ENCODE data around the gene SEZ6L.

SEZ6L gene

GRCh38 chr22:26342745-26343410 lies 173.6 kb downstream of the SEZ6L start:
- no peak for DNase-seq

GRCh38 chr22:26345496-26345895 lies 176.2 kb downstream of the SEZ6L start:
- no peak for DNase-seq

- no peak for DNase-seq
These were observed 179.7 kb downstream of the SEZ6L start for GRCh38 chr22:26348810-26349526.

GRCh38 chr22:26354707-26355106 lies 185.4 kb downstream of the SEZ6L start:
- no peak for DNase-seq

GRCh38 chr22:26357281-26357680 lies 188.0 kb downstream of the SEZ6L start:
- DNase-seq = no peak

- no peak for DNase-seq
These were observed 188.6 kb downstream of the SEZ6L start for GRCh38 chr22:26357813-26358212.

- no peak for DNase-seq
These were observed 189.9 kb downstream of the SEZ6L start for GRCh38 chr22:26359156-26359555.

GRCh38 chr22:26360169-26360885 lies 191.1 kb downstream of the SEZ6L start:
- peak; percentile 79 to 86 (median 85) for DNase-seq

- no peak for DNase-seq
These were observed 193.2 kb downstream of the SEZ6L start for GRCh38 chr22:26362471-26362870.

GRCh38 chr22:26364066-26365015 lies 195.1 kb downstream of the SEZ6L start:
- DNase-seq = peak; percentile 76 to 81 (median 79)

- DNase-seq = peak; percentile 79 to 88 (median 86)
These were observed 198.4 kb downstream of the SEZ6L start for GRCh38 chr22:26367402-26368245.

- DNase-seq = no peak
These were observed 203.6 kb downstream of the SEZ6L start for GRCh38 chr22:26372890-26373289.

GRCh38 chr22:26374391-26375026 lies 205.2 kb downstream of the SEZ6L start:
- DNase-seq = no peak

- no peak for DNase-seq
These were observed 208.0 kb downstream of the SEZ6L start for GRCh38 chr22:26377170-26377830.

- DNase-seq = no peak
These were observed 211.0 kb downstream of the SEZ6L start for GRCh38 chr22:26380072-26380830.

- DNase-seq = no peak
These were observed 213.5 kb downstream of the SEZ6L start for GRCh38 chr22:26382782-26383181.

GRCh38 chr22:26383968-26384556 lies 214.8 kb downstream of the SEZ6L start:
- DNase-seq = no peak

- DNase-seq = no peak
These were observed 215.9 kb downstream of the SEZ6L start for GRCh38 chr22:26385164-26385563.

- DNase-seq = no peak
These were observed 219.9 kb downstream of the SEZ6L start for GRCh38 chr22:26389125-26389524.
